HCT116 (cell line): ENCODE results near the gene SLC25A6. TPM values are rescaled to one million over a fixed set of nuclear protein-coding genes. Genes with fewer than 3 reads are reported as not detected.

Experiments used
- ATAC-seq: fragments of 200-7000 bp; cut with Tn5 transposase; 2 replicates; pipeline ENCODE4 v1.9.1; 2020; ENCODE audit warnings: mild to moderate bottlenecking, moderate library complexity
- BruUV-seq: library from RNA; stranded (reverse); fragments of 400-500 nt; replicated peaks from 2 replicates; lab custom pipeline; 2021; lab: Mats Ljungman, UMichigan
- CTCF ChIA-PET: fragments of 300-600 bp; sonication (Branson Sonifier 250); formaldehyde crosslinking; loops from one replicate; lab custom pipeline; 2021; ENCODE audit warnings: antibody characterized with exemption; lab: Charles Lee
- POLR2A ChIA-PET: fragments of 300-600, 350-600 bp; sonication (Branson Sonifier 250); formaldehyde crosslinking; loops from one replicate; lab custom pipeline; 2021; ENCODE audit warnings: antibody characterized with exemption; lab: Charles Lee
- RAD21 ChIA-PET, 2 experiments: fragments of 300-600 bp; sonication (Branson Sonifier 250); formaldehyde crosslinking; loops; one replicate each; lab custom pipeline; 2023; ENCODE audit warnings: low total read pairs in 2 of 2; ENCODE audit not compliant: uncharacterized antibody in 2 of 2, unreplicated experiment in 2 of 2, low non-redundant PET in 1 of 2; lab: Charles Lee
- DNase-seq: peaks from one replicate; pipeline ENCODE4 v3.0.0-alpha.2; 2010; ENCODE audit warnings: low read depth, low spot score
- H2AFZ ChIP-seq: fragments of 200-600 bp; shearing (Covaris generic), sonication (generic); 2 replicates; pipeline ENCODE4 v1.6.1; 2017; ENCODE audit warnings: low read depth, mixed run types, mixed read lengths, antibody characterized with exemption, low read length; ENCODE audit not compliant: poor library complexity, severe bottlenecking
- H3K27ac ChIP-seq: 2 replicates; pipeline ENCODE4 v1.5.1; 2012; ENCODE audit warnings: low read depth, low read length
- H3K27me3 ChIP-seq: fragments of 200-600 bp; sonication (generic); 2 replicates; pipeline ENCODE4 v1.6.1; 2016; ENCODE audit warnings: mixed run types, low read length, mixed read lengths; ENCODE audit not compliant: insufficient read depth
- H3K36me3 ChIP-seq, 2 experiments: fragments of 200-500 bp in 1 of 2; fragments of 200-600 bp in 1 of 2; sonication (Bioruptor generic) in 1 of 2; sonication (generic) in 1 of 2; 2 replicates each; pipeline versions ENCODE4 v1.5.1 to v1.6.1; 2014 to 2016; ENCODE audit warnings: low read length in 2 of 2, inconsistent platforms in 1 of 2, mixed read lengths in 1 of 2, mixed run types in 1 of 2; ENCODE audit not compliant: insufficient read depth in 2 of 2, control insufficient read depth in 1 of 2
- H3K4me1 ChIP-seq, 2 experiments: fragments of 200-600 bp in 1 of 2; sonication (generic) in 1 of 2; 2 replicates each; pipeline versions ENCODE4 v1.5.1 to v1.6.1; 2012 to 2017; ENCODE audit warnings: low read length in 2 of 2, inconsistent platforms in 1 of 2, mild to moderate bottlenecking in 1 of 2, mixed read lengths in 1 of 2, mixed run types in 1 of 2, moderate library complexity in 1 of 2; ENCODE audit not compliant: insufficient read depth in 2 of 2, control insufficient read depth in 1 of 2
- H3K4me2 ChIP-seq: fragments of 200-600 bp; sonication (generic); 2 replicates; pipeline ENCODE4 v1.6.1; 2017; ENCODE audit warnings: mixed run types, low read length, mixed read lengths
- H3K4me3 ChIP-seq, 2 experiments: fragments of 200-600 bp in 1 of 2; sonication (generic) in 1 of 2; replicated peaks in 1 of 2; 2 replicates each; pipeline ENCODE4 v1.5.1; 2011 to 2016; ENCODE audit warnings: low read length in 2 of 2, control low read depth in 1 of 2, low read depth in 1 of 2, mild to moderate bottlenecking in 1 of 2, mixed read lengths in 1 of 2, mixed run types in 1 of 2
- H3K79me2 ChIP-seq: fragments of 200-600 bp; sonication (generic); 2 replicates; pipeline ENCODE4 v1.6.1; 2017; ENCODE audit warnings: mild to moderate bottlenecking, mixed run types, low read length, moderate library complexity, mixed read lengths; ENCODE audit not compliant: insufficient read depth
- H3K9ac ChIP-seq: fragments of 200-600 bp; sonication (generic); 2 replicates; pipeline ENCODE4 v1.6.1; 2016; ENCODE audit warnings: low read length, mixed read lengths
- H3K9me2 ChIP-seq: fragments of 200-600 bp; sonication (generic), shearing (Covaris generic); 2 replicates; pipeline ENCODE4 v1.6.1; 2017; ENCODE audit warnings: mixed run types, mild to moderate bottlenecking, moderate library complexity; ENCODE audit not compliant: insufficient read depth
- H3K9me3 ChIP-seq, 2 experiments: fragments of 200-500 bp in 1 of 2; fragments of 200-600 bp in 1 of 2; sonication (Bioruptor generic) in 1 of 2; sonication (generic) in 1 of 2; 2 replicates each; pipeline ENCODE4 v1.6.1; 2014 to 2017; ENCODE audit warnings: low read length in 2 of 2, mixed read lengths in 2 of 2, inconsistent platforms in 1 of 2, low read depth in 1 of 2, mild to moderate bottlenecking in 1 of 2, mixed run types in 1 of 2, moderate library complexity in 1 of 2; ENCODE audit not compliant: control insufficient read depth in 1 of 2, insufficient read depth in 1 of 2
- H4K20me1 ChIP-seq: fragments of 200-600 bp; sonication (generic), shearing (Covaris generic); 2 replicates; pipeline ENCODE4 v1.6.1; 2017; ENCODE audit warnings: mixed run types, mild to moderate bottlenecking, moderate library complexity; ENCODE audit not compliant: insufficient read depth
- CEBPB ChIP-seq: IDR thresholded peaks from 2 replicates; pipeline ENCODE4 v1.6.1; 2012; ENCODE audit warnings: low read depth
- CTCF ChIP-seq, 3 experiments: fragments of 200-600 bp in 1 of 3; sonication (generic) in 1 of 3; IDR thresholded peaks in 2 of 3; conservative IDR thresholded peaks in 1 of 3; 2 replicates each; pipeline ENCODE4 v1.5.1; 2012 to 2017; ENCODE audit warnings: low read depth in 2 of 3, low read length in 2 of 3, antibody characterized with exemption in 1 of 3, borderline replicate concordance in 1 of 3, control low read depth in 1 of 3, mild to moderate bottlenecking in 1 of 3, mixed read lengths in 1 of 3, mixed run types in 1 of 3, moderate library complexity in 1 of 3; ENCODE audit not compliant: insufficient read depth in 1 of 3
- FOSL1 ChIP-seq: IDR thresholded peaks from 2 replicates; pipeline ENCODE4 v1.6.1; 2012; ENCODE audit warnings: low read depth
- MAX ChIP-seq: IDR thresholded peaks from 2 replicates; pipeline ENCODE4 v1.6.1; 2012
- RAD21 ChIP-seq: IDR thresholded peaks from 2 replicates; pipeline ENCODE4 v1.6.1; 2012; ENCODE audit warnings: low read depth, mild to moderate bottlenecking
- SIN3A ChIP-seq: IDR thresholded peaks from 2 replicates; pipeline ENCODE4 v1.6.1; 2012; ENCODE audit warnings: low read depth
- SP1 ChIP-seq: IDR thresholded peaks from 2 replicates; pipeline ENCODE4 v1.6.1; 2012; ENCODE audit warnings: low read depth
- SRF ChIP-seq: IDR thresholded peaks from 2 replicates; pipeline ENCODE4 v1.6.1; 2012; ENCODE audit warnings: low read depth
- ZBTB33 ChIP-seq: IDR thresholded peaks from 2 replicates; pipeline ENCODE4 v1.6.1; 2011; ENCODE audit warnings: mild to moderate bottlenecking, low read length, moderate library complexity; ENCODE audit not compliant: insufficient replicate concordance; ENCODE audit errors: extremely low read depth
- intact Hi-C: fragments of 100-400 bp; cut with micrococcal nuclease; formaldehyde crosslinking; loops from 2 replicates; pipeline ENCODE4 v1.10.0; 2022
- total RNA-seq: library from RNA; stranded (reverse); gene quantifications from one replicate; pipeline ENCODE4 v1.2.1, GENCODE V29; 2021; ENCODE audit not compliant: unreplicated experiment

SLC25A6 gene
- total RNA-seq, 1 experiment from 2014 or later = 398 TPM

- ChIA-PET CTCF (no interaction called here), POLR2A (no interaction called here), RAD21 (no interaction called here)
- no peak for DNase-seq
- no peak overlapping the region for H3K4me3 ChIP-seq
- BruUV-seq = no TSS peak
- no peak overlapping the region for H2AFZ ChIP-seq
- H3K9me2 ChIP-seq = no peaks in the 10 kb centered on the region
- H3K9ac ChIP-seq = no peak overlapping the region
- H3K9me3 ChIP-seq = no peaks in the 10 kb centered on the region
- no peak overlapping the region for H3K27ac ChIP-seq
- no peaks in the 10 kb centered on the region for H3K27me3 ChIP-seq
- ATAC-seq = peak; percentile 22; the same call in 1 of the 2 replicates
- TF ChIP-seq CEBPB = no peak
- TF ChIP-seq FOSL1 = no peak
- no peak for TF ChIP-seq SIN3A
- no peak for TF ChIP-seq CTCF (IDR thresholded peaks at IDR 0.05 in 2 of 3, conservative IDR thresholded peaks at IDR 0.05 in 1 of 3; ENCODE audit: borderline replicate concordance in 1 of 3, insufficient read depth in 1 of 3, low read depth in 2 of 3, low read length in 2 of 3)
- TF ChIP-seq SP1 = no peak
- no peak for TF ChIP-seq RAD21
- TF ChIP-seq ZBTB33 = no peak
- no peak for TF ChIP-seq MAX
- no peak for TF ChIP-seq SRF
- H3K36me3 ChIP-seq = no peaks in the 10 kb centered on the region
- H4K20me1 ChIP-seq = no peaks in the 10 kb centered on the region
- intact Hi-C loops = no loop called here
- H3K79me2 ChIP-seq = no peaks in the 10 kb centered on the region
- no peaks in the 10 kb centered on the region for H3K4me1 ChIP-seq
- no peak overlapping the region for H3K4me2 ChIP-seq
Measured at GRCh38 chrX:1354036-1355019, 37.6 kb downstream of the SLC25A6 start.
